Neural cell (in vitro differentiated cells): ENCODE results near the gene ZDHHC9. TPM values are rescaled to one million over a fixed set of nuclear protein-coding genes. Genes with fewer than 3 reads are reported as not detected.

Source experiments
- H2AFZ ChIP-seq: fragments of 200-600, 300-800 bp; sonication (generic), shearing (Covaris generic); 2 replicates; pipeline ENCODE4 v1.6.0; 2014; ENCODE audit warnings: low read depth, mild to moderate bottlenecking, antibody characterized with exemption, low read length, moderate library complexity
- H3F3A ChIP-seq: fragments of 200-600 bp; shearing (Covaris generic); 2 replicates; pipeline ENCODE4 v1.6.1; 2016; ENCODE audit warnings: mild to moderate bottlenecking, moderate library complexity, mixed read lengths, antibody characterized with exemption, low read length; ENCODE audit not compliant: insufficient read depth, poor library complexity, severe bottlenecking
- H3K27ac ChIP-seq: fragments of 200-600, 300-800 bp; sonication (generic), shearing (Covaris generic); 2 replicates; pipeline ENCODE4 v1.5.1; 2014; ENCODE audit warnings: mild to moderate bottlenecking, low read length, moderate library complexity
- H3K27me3 ChIP-seq: fragments of 300-800, 200-600 bp; sonication (generic), shearing (Covaris generic); 2 replicates; pipeline ENCODE4 v1.6.0; 2014; ENCODE audit warnings: mild to moderate bottlenecking, low read depth, low read length, moderate library complexity; ENCODE audit not compliant: insufficient read depth
- H3K36me3 ChIP-seq: fragments of 300-800, 200-600 bp; sonication (generic), shearing (Covaris generic); 2 replicates; pipeline ENCODE4 v1.5.1; 2014; ENCODE audit warnings: mild to moderate bottlenecking, antibody characterized with exemption, low read length, moderate library complexity; ENCODE audit not compliant: insufficient read depth
- H3K4me2 ChIP-seq: fragments of 300-800, 200-600 bp; sonication (generic), shearing (Covaris generic); 2 replicates; pipeline ENCODE4 v1.6.0; 2014; ENCODE audit warnings: mild to moderate bottlenecking, low read length
- H3K4me3 ChIP-seq: fragments of 300-800, 200-600 bp; sonication (generic), shearing (Covaris generic); 2 replicates; pipeline ENCODE4 v1.5.1; 2014; ENCODE audit warnings: mild to moderate bottlenecking, low read length, moderate library complexity
- H3K79me2 ChIP-seq: fragments of 200-600 bp; shearing (Covaris generic); replicated peaks from 2 replicates; pipeline ENCODE4 v1.6.0; 2014; ENCODE audit warnings: mild to moderate bottlenecking, low read length, moderate library complexity; ENCODE audit not compliant: insufficient read depth
- H3K9ac ChIP-seq: fragments of 300-800, 200-600 bp; sonication (generic), shearing (Covaris generic); 2 replicates; pipeline ENCODE4 v1.6.1; 2016; ENCODE audit warnings: mild to moderate bottlenecking, low read length, mixed read lengths
- H3K9me2 ChIP-seq: fragments of 200-600 bp; shearing (Covaris generic); 2 replicates; pipeline ENCODE4 v1.6.1; 2016; ENCODE audit warnings: mild to moderate bottlenecking, low read length, mixed read lengths; ENCODE audit not compliant: insufficient read depth
- H3K9me3 ChIP-seq: fragments of 200-600, 300-800 bp; sonication (generic), shearing (Covaris generic); 2 replicates; pipeline ENCODE4 v1.6.1; 2016; ENCODE audit warnings: mild to moderate bottlenecking, mixed run types, low read length, moderate library complexity, mixed read lengths
- H4K20me1 ChIP-seq: fragments of 200-600 bp; shearing (Covaris generic); 2 replicates; pipeline ENCODE4 v1.6.1; 2016; ENCODE audit warnings: mild to moderate bottlenecking, mixed run types; ENCODE audit not compliant: insufficient read depth
- CTCF ChIP-seq: fragments of 450-650 bp; IDR thresholded peaks from 2 replicates; pipeline ENCODE4 v1.5.1; 2014; ENCODE audit warnings: antibody characterized with exemption, mild to moderate bottlenecking, moderate library complexity; ENCODE audit not compliant: poor library complexity, severe bottlenecking
- EP300 ChIP-seq: fragments of 450-650 bp; conservative IDR thresholded peaks from 2 replicates; pipeline ENCODE4 v1.6.1; 2014; ENCODE audit warnings: antibody characterized with exemption, mild to moderate bottlenecking, moderate library complexity; ENCODE audit not compliant: poor library complexity, severe bottlenecking
- EZH2 ChIP-seq: fragments of 200-600, 300-800 bp; shearing (Covaris generic), sonication (generic); IDR thresholded peaks from 2 replicates; pipeline ENCODE4 v1.6.1; 2014; ENCODE audit warnings: antibody characterized with exemption, low read length, borderline replicate concordance, mild to moderate bottlenecking; ENCODE audit not compliant: insufficient read depth, poor library complexity, severe bottlenecking
- MXI1 ChIP-seq: fragments of 450-650 bp; conservative IDR thresholded peaks from 2 replicates; pipeline ENCODE4 v1.6.1; 2014; ENCODE audit warnings: antibody characterized with exemption, mild to moderate bottlenecking; ENCODE audit not compliant: poor library complexity, severe bottlenecking
- POLR2AphosphoS5 ChIP-seq: IDR thresholded peaks from 2 replicates; pipeline ENCODE4 v1.6.1; 2012
- RAD21 ChIP-seq: fragments of 450-650 bp; conservative IDR thresholded peaks from 2 replicates; pipeline ENCODE4 v1.6.1; 2014; ENCODE audit warnings: antibody characterized with exemption, mild to moderate bottlenecking, moderate library complexity
- REST ChIP-seq: IDR thresholded peaks from 2 replicates; pipeline ENCODE4 v1.6.1; 2012; ENCODE audit warnings: borderline replicate concordance
- SMC3 ChIP-seq: fragments of 450-650 bp; conservative IDR thresholded peaks from 2 replicates; pipeline ENCODE4 v1.6.1; 2014; ENCODE audit warnings: antibody characterized with exemption, mild to moderate bottlenecking, moderate library complexity; ENCODE audit not compliant: poor library complexity
- TAF1 ChIP-seq: IDR thresholded peaks from 2 replicates; pipeline ENCODE4 v1.6.1; 2012; ENCODE audit warnings: low read depth
- polyA plus RNA-seq: library from polyadenylated mRNA; depleted of rRNA; stranded (reverse); fragments of >200 nt; gene quantifications from 2 replicates; pipeline ENCODE4 v1.2.3, GENCODE V29; 2014

The ZDHHC9 gene
- polyA plus RNA-seq, 1 donor from 2014 or later: 24.9 TPM

- Histone ChIP-seq H2AFZ (no peak overlapping the region), H3K4me3 (no peak overlapping the region)
- TF ChIP-seq TAF1 (no peak), EZH2 (no peak), REST (no peak), CTCF (no peak), MXI1 (no peak), SMC3 (no peak), POLR2AphosphoS5 (no peak), EP300 (no peak), RAD21 (no peak)
Observed at GRCh38 chrX:129772796-129773431, 70.8 kb downstream of the ZDHHC9 start.

GRCh38 chrX:129771266-129771995 lies 72.3 kb downstream of the ZDHHC9 start:
- no peaks in the 10 kb centered on the region for H3K9me2 ChIP-seq
- H2AFZ ChIP-seq: no peak overlapping the region
- no peaks in the 10 kb centered on the region for H3K27me3 ChIP-seq

More at GRCh38 chrX:129772796-129773431, 70.8 kb downstream of the ZDHHC9 start:
- Histone ChIP-seq H3F3A (no peaks in the 10 kb centered on the region), H3K27me3 (no peaks in the 10 kb centered on the region), H3K4me2 (no peak overlapping the region), H3K9ac (no peak overlapping the region), H3K9me2 (no peaks in the 10 kb centered on the region), H3K9me3 (no peaks in the 10 kb centered on the region), H4K20me1 (no peaks in the 10 kb centered on the region), H3K79me2 (no peaks in the 10 kb centered on the region), H3K27ac (no peak overlapping the region), H3K36me3 (no peaks in the 10 kb centered on the region)

More at GRCh38 chrX:129771266-129771995, 72.3 kb downstream of the ZDHHC9 start:
- Histone ChIP-seq H4K20me1 (no peaks in the 10 kb centered on the region), H3K9me3 (no peaks in the 10 kb centered on the region), H3K4me2 (no peak overlapping the region), H3K36me3 (no peaks in the 10 kb centered on the region), H3K27ac (no peak overlapping the region), H3K4me3 (no peak overlapping the region), H3F3A (no peaks in the 10 kb centered on the region), H3K9ac (no peak overlapping the region), H3K79me2 (no peaks in the 10 kb centered on the region)
- no peak for TF ChIP-seq POLR2AphosphoS5
- TF ChIP-seq RAD21: no peak
- no peak for TF ChIP-seq EP300
- TF ChIP-seq EZH2: no peak
- TF ChIP-seq TAF1: no peak
- no peak for TF ChIP-seq CTCF
- no peak for TF ChIP-seq SMC3
- TF ChIP-seq MXI1: no peak
- TF ChIP-seq REST: no peak
